Measurements from ENCODE around the gene MBTPS1.

- TF ChIP-seq CHD2 (IDR thresholded peaks at IDR 0.05; ENCODE audit: low read length, partially characterized antibody) (no peak), MAX (IDR thresholded peaks at IDR 0.05) (no peak), POLR2A (IDR thresholded peaks at IDR 0.05; ENCODE audit: low read length) (no peak), EP300 (IDR thresholded peaks at IDR 0.05) (no peak), RARB (CRISPR knock-in tag; IDR thresholded peaks at IDR 0.05) (no peak), CTCF (IDR thresholded peaks at IDR 0.05) (no peak), HOXA7 (CRISPR knock-in tag; IDR thresholded peaks at IDR 0.05) (no peak), CHD4 (IDR thresholded peaks at IDR 0.05; ENCODE audit: borderline replicate concordance) (no peak), PBX3 (IDR thresholded peaks at IDR 0.05) (no peak), RAD21 (conservative IDR thresholded peaks at IDR 0.05 in 1 of 2, IDR thresholded peaks at IDR 0.05 in 1 of 2) (no peak), JUN (IDR thresholded peaks at IDR 0.05) (no peak), KDM1A (IDR thresholded peaks at IDR 0.05; ENCODE audit: low read depth) (no peak)
Measured at GRCh38 chr16:84059946-84060901, 56.5 kb downstream of the MBTPS1 start.
